DND-41 (cell line): ENCODE data around the gene PEX5L.

Experiments
- ATAC-seq: fragments of 200-7000 bp; cut with Tn5 transposase; 3 replicates; pipeline ENCODE4 v1.9.1; 2021; ENCODE audit warnings: low read depth; ENCODE audit not compliant: insufficient read depth
- DNase-seq: peaks from one replicate; pipeline ENCODE4 v3.0.0-alpha.2; 2020
- H2AFZ ChIP-seq: 2 replicates; pipeline ENCODE4 v1.6.0; 2012; ENCODE audit warnings: low read depth, low read length
- H3K27ac ChIP-seq: 2 replicates; pipeline ENCODE4 v1.5.1; 2012; ENCODE audit warnings: low read length, inconsistent platforms
- H3K27me3 ChIP-seq: fragments of 200-600 bp; sonication (generic); 2 replicates; pipeline ENCODE4 v1.6.0; 2012; ENCODE audit warnings: low read length, mild to moderate bottlenecking, inconsistent platforms; ENCODE audit not compliant: insufficient read depth, poor library complexity
- H3K36me3 ChIP-seq: 2 replicates; pipeline ENCODE4 v1.5.1; 2012; ENCODE audit warnings: low read length, inconsistent platforms; ENCODE audit not compliant: insufficient read depth
- H3K4me1 ChIP-seq: 2 replicates; pipeline ENCODE4 v1.5.1; 2012; ENCODE audit warnings: mild to moderate bottlenecking, low read length; ENCODE audit not compliant: insufficient read depth
- H3K4me2 ChIP-seq: 2 replicates; pipeline ENCODE4 v1.6.0; 2012; ENCODE audit warnings: mild to moderate bottlenecking, moderate library complexity, low read length, inconsistent platforms; ENCODE audit not compliant: insufficient read depth
- H3K4me3 ChIP-seq, 2 experiments: fragments of 200-600 bp in 1 of 2; shearing (Covaris generic) in 1 of 2; 2 replicates each; pipeline ENCODE4 v1.5.1; 2012 to 2016; ENCODE audit warnings: inconsistent platforms in 2 of 2, low read length in 2 of 2, mild to moderate bottlenecking in 2 of 2, low read depth in 1 of 2, moderate library complexity in 1 of 2
- H3K79me2 ChIP-seq: 2 replicates; pipeline ENCODE4 v1.6.0; 2012; ENCODE audit warnings: low read length, inconsistent platforms; ENCODE audit not compliant: insufficient read depth
- H3K9ac ChIP-seq: 2 replicates; pipeline ENCODE4 v1.6.0; 2012; ENCODE audit warnings: low read depth, mild to moderate bottlenecking, inconsistent platforms, low read length, moderate library complexity
- H3K9me3 ChIP-seq: 2 replicates; pipeline ENCODE4 v1.5.1; 2012; ENCODE audit warnings: low read length, moderate library complexity, mild to moderate bottlenecking, inconsistent platforms; ENCODE audit not compliant: insufficient read depth, severe bottlenecking
- H4K20me1 ChIP-seq: 2 replicates; pipeline ENCODE4 v1.6.0; 2012; ENCODE audit warnings: low read length; ENCODE audit not compliant: insufficient read depth
- EZH2 ChIP-seq: IDR thresholded peaks from 3 replicates; pipeline ENCODE4 v1.6.1; 2012; ENCODE audit warnings: borderline replicate concordance, low read depth, mild to moderate bottlenecking, moderate library complexity, low read length, inconsistent platforms; ENCODE audit not compliant: severe bottlenecking
- TF ChIP-seq, protein P1 (sequence below): IDR thresholded peaks from 2 replicates; pipeline ENCODE4 v1.5.1; 2012; ENCODE audit warnings: borderline replicate concordance, low read length, moderate library complexity, mild to moderate bottlenecking; ENCODE audit not compliant: poor library complexity, severe bottlenecking; ENCODE audit errors: extremely low read depth

Gene PEX5L

DNA sequence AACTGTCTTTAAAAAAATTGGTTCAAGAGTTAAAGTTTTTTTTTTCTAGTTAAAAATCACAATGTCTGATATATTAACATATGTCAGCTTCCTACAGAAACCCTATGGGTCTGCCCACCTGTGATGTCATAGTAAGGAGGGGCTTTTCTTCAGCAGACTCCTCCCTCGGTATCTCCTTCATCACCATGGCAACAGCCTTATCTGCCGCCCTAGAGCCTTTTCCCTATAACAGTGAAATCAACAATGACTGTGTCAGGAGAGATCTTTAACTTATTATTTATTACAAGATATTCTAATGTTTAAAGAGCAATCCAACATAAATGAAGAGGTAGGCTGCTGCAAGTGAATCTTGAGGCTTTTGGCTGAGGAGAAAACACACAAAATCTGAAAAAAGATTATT is 138.7 kb downstream of the PEX5L start:
- TF ChIP-seq, protein P1, sequence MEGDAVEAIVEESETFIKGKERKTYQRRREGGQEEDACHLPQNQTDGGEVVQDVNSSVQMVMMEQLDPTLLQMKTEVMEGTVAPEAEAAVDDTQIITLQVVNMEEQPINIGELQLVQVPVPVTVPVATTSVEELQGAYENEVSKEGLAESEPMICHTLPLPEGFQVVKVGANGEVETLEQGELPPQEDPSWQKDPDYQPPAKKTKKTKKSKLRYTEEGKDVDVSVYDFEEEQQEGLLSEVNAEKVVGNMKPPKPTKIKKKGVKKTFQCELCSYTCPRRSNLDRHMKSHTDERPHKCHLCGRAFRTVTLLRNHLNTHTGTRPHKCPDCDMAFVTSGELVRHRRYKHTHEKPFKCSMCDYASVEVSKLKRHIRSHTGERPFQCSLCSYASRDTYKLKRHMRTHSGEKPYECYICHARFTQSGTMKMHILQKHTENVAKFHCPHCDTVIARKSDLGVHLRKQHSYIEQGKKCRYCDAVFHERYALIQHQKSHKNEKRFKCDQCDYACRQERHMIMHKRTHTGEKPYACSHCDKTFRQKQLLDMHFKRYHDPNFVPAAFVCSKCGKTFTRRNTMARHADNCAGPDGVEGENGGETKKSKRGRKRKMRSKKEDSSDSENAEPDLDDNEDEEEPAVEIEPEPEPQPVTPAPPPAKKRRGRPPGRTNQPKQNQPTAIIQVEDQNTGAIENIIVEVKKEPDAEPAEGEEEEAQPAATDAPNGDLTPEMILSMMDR: no peak
- TF ChIP-seq EZH2: no peak
- DNase-seq: peak; percentile 51
- H2AFZ ChIP-seq: no peak overlapping the region
- ATAC-seq: peak; percentile 71
- H3K4me2 ChIP-seq: no peak overlapping the region
- no peaks in the 10 kb centered on the region; the same call in 1 of the 2 replicates for H4K20me1 ChIP-seq
- no peak overlapping the region for H3K27ac ChIP-seq
- H3K4me1 ChIP-seq: no peaks in the 10 kb centered on the region
- H3K9ac ChIP-seq: no peak overlapping the region
- H3K36me3 ChIP-seq: no peaks in the 10 kb centered on the region
- no peaks in the 10 kb centered on the region for H3K9me3 ChIP-seq
- no peak overlapping the region for H3K4me3 ChIP-seq
- H3K79me2 ChIP-seq: no peaks in the 10 kb centered on the region; the same call in 1 of the 2 replicates
- no peaks in the 10 kb centered on the region for H3K27me3 ChIP-seq

DNA sequence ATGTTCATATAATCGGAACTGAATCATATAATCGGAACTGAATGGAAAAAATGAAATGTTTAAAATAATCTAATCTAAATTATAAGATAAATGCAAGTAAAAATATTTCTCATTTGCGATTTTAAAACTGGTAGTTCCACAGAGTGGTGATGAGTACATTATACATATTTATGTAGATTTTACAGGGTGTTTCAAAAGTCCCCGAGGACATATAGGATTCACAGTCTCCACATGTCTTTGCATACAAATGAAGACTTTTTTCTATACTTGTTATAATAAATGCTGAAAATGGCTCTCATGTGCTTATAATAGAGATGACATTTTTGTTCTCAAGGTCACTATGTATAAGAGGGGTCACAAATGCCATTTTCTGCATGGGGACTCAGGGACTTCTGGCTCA is 139.5 kb downstream of the PEX5L start:
- H3K27ac ChIP-seq: no peak overlapping the region
- H3K4me2 ChIP-seq: no peak overlapping the region
- H3K4me1 ChIP-seq: no peaks in the 10 kb centered on the region
- H4K20me1 ChIP-seq: no peaks in the 10 kb centered on the region; the same call in 1 of the 2 replicates
- no peak overlapping the region for H3K9ac ChIP-seq
- ATAC-seq: no peak
- no peak overlapping the region for H2AFZ ChIP-seq
- no peaks in the 10 kb centered on the region for H3K9me3 ChIP-seq
- no peaks in the 10 kb centered on the region for H3K27me3 ChIP-seq
- H3K4me3 ChIP-seq: no peak overlapping the region
- H3K79me2 ChIP-seq: no peaks in the 10 kb centered on the region; the same call in 1 of the 2 replicates
- no peak for TF ChIP-seq EZH2
- TF ChIP-seq, protein P1: no peak
- H3K36me3 ChIP-seq: no peaks in the 10 kb centered on the region
- no peak for DNase-seq

DNA sequence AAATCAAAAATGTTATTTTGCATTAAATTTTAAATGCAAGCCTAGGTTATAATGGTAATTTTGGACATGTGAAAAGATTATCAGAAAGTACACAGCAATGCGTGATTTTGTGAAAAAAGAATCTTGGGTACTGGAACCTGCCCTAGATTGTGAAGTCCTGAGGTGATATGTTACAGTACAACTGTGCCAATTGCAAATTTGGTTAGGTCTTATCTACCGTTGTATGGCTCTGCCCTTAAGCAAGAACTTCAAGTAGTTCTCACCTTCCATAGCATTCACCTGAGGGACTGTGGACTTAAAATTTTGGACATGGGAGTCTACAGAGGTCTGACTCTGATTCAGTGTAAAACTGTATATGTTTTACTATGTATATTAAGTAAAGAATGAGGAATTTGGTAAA is 140.2 kb downstream of the PEX5L start:
- no peaks in the 10 kb centered on the region for H3K36me3 ChIP-seq
- no peak for ATAC-seq
- TF ChIP-seq, protein P1: no peak
- TF ChIP-seq EZH2: no peak
- H3K4me2 ChIP-seq: no peak overlapping the region
- H3K4me3 ChIP-seq: no peak overlapping the region
- no peaks in the 10 kb centered on the region; the same call in 1 of the 2 replicates for H3K79me2 ChIP-seq
- no peaks in the 10 kb centered on the region for H3K9me3 ChIP-seq
- H3K27me3 ChIP-seq: no peaks in the 10 kb centered on the region
- no peak overlapping the region for H3K27ac ChIP-seq
- no peaks in the 10 kb centered on the region for H3K4me1 ChIP-seq
- H3K9ac ChIP-seq: no peak overlapping the region
- no peaks in the 10 kb centered on the region; the same call in 1 of the 2 replicates for H4K20me1 ChIP-seq
- no peak for DNase-seq
- no peak overlapping the region for H2AFZ ChIP-seq

DNA sequence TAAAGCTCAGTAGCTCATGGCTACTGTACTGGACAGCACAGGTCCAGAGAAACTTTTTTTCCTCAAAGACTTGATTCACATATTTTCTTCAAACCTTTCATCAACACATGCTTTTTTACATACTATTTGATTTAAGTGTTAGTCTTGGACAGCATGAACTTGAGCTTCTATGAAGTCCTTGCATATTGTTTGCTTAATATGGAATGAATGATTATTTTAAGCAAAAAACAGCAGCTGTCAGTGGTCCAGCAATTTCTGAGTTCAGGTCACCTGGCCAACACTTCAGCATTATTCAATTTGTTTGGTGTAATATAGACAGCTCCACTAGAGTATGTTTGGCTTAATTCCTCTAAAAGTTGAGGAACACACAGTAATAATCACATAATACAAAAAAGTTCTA is 141.4 kb downstream of the PEX5L start:
- Histone ChIP-seq H3K4me2 (no peak overlapping the region), H3K36me3 (no peaks in the 10 kb centered on the region), H3K27me3 (no peaks in the 10 kb centered on the region), H3K27ac (no peak overlapping the region), H3K4me1 (no peaks in the 10 kb centered on the region), H3K9ac (no peak overlapping the region), H2AFZ (no peak overlapping the region), H3K4me3 (no peak overlapping the region), H4K20me1 (no peaks in the 10 kb centered on the region), H3K79me2 (no peaks in the 10 kb centered on the region; the same call in 1 of the 2 replicates), H3K9me3 (no peaks in the 10 kb centered on the region)
- ATAC-seq (no peak), DNase-seq (no peak)
- TF ChIP-seq EZH2: no peak
- TF ChIP-seq, protein P1: no peak
